GM12892 (cell line): Measurements from ENCODE around the gene LSM3.

Experiments used
- POLR2A ChIP-seq: IDR thresholded peaks from 2 replicates; pipeline ENCODE4 v1.6.1; 2011; ENCODE audit warnings: low read depth, low read length, control low read depth
- POLR2AphosphoS5 ChIP-seq: IDR thresholded peaks from 2 replicates; pipeline ENCODE4 v1.6.1; 2011; ENCODE audit warnings: low read depth, low read length, control low read depth
- TAF1 ChIP-seq: IDR thresholded peaks from 2 replicates; pipeline ENCODE4 v1.6.1; 2011; ENCODE audit warnings: low read depth, mild to moderate bottlenecking, control low read depth, low read length, borderline replicate concordance

DNA sequence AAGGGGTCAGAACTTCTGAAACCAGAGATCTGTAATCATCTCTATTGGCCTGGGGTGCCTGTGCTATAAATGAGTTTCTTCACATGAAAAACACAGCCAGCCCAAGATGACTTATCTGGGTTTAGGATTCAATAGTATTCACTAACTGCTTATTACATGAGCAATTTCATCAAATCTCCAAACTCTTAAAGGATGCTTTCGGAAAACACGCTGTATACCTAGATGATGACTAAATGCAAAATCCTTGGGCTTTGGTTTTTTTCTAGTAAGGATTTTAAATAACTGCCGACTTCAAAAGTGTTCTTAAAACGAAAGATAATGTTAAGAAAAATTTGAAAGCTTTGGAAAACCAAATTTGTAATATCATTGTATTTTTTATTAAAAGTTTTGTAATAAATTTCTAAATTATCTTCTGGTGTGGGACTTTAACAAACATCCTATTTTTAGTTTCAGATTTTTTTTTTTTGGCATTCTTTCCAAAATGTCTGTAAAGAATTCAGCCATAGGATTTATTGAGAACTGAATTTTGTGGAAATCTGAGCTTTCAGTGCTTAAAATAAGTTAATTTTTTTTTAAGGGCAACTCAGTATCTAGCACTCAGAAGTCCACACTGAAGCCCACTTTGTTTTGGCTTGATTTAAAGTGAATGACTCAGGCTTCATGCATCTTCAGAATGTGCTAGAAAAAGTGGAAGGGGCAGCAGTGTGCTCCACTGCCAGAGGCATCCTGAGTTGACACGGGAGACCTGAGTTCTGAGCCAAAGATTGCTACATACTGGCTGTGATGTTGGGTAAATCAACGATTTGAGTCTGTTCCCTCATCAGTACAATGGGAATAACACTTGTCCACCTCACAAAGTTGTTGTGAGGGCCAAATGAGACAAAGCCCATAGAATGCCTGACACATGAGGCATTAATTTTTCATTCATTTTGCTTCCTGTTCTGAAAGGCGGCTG lies 35.1 kb upstream of the LSM3 start:
- TF ChIP-seq POLR2A = no peak
- TF ChIP-seq TAF1 = no peak
- TF ChIP-seq POLR2AphosphoS5 = no peak
